ENCODE measurements around the gene GPX4.

GPX4 gene

GRCh38 chr19:1151917-1152587 lies 48.3 kb downstream of the GPX4 start:
- DNase-seq = no peak

- DNase-seq = no peak
Measured at GRCh38 chr19:1153891-1154730, 50.3 kb downstream of the GPX4 start.

GRCh38 chr19:1154731-1155351 lies 51.0 kb downstream of the GPX4 start:
- DNase-seq = no peak

DNA sequence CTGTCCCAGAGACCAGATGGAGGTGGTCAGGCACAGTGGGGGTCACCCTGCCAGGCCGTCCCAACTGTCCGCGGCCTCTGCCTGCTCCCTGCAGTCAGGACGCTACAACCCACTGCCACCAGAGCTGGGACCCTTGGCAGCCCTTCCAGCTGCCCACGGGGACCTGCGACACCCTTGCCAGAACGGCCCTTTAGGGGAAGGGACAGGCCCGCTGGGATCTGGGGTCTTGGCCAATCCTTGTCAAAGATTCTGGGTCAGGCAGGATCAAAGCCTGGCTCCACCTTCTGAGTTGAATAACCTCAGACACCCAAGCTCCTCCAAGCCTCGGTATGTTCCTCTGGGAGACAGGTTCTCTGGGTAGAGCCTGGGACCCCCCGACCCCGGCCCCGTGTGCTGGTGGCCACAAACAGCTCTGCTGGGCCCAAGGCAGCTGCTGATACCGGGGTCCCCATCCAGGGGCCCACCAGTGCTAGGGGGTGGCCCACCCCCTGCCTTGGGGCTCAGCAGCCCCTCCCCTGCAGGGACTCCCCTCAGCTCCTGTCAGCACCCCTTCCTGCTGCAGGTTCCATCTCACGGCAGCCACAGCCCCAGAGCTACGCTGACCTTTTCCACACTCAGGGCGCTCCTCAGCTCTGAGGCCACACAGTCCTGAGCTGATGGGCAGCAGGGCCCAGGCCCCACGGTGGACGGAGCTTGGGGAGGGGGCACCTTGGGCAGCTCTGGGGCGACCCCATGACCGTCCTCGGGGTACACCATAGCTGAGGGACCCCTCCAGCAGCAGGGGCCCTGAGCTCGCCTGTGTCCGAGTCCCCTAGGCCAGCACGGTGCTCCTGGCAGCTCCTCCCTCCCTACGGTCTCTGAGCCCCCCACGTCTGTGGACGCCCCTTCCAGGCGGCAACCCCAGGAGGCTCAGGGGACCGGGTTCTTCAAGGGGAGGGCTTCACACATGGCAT lies 51.8 kb downstream of the GPX4 start:
- DNase-seq = no peak
